HG03558 (cell line): ENCODE results near the gene ZNF397.

Experiments used
- ATAC-seq: cut with Tn5 transposase; IDR thresholded peaks from one replicate; pipeline ENCODE4 v1.9.1; 2021; ENCODE audit warnings: moderate number of reproducible peaks; ENCODE audit not compliant: unreplicated experiment; ENCODE audit errors: extremely low read depth

The ZNF397 gene

DNA sequence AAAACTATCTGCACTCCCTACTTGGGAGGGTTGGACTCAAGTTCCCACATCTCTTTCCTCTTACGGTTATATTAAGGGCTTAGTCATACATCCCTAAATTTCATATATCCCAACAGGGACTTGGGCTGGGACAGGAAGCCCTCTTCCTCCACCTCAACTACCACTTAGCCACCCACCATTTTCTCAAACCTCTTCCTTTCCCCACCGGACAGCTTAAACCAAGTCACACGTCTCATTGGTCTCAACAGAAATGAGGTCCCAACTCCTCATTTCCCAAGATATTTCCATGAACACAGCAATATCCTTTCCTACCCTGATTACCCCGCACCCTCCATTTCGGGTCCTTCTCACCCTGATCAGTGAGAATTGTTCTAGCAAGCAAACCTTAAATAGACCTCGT lies 48.5 kb downstream of the ZNF397 start:
- no peak for ATAC-seq

DNA sequence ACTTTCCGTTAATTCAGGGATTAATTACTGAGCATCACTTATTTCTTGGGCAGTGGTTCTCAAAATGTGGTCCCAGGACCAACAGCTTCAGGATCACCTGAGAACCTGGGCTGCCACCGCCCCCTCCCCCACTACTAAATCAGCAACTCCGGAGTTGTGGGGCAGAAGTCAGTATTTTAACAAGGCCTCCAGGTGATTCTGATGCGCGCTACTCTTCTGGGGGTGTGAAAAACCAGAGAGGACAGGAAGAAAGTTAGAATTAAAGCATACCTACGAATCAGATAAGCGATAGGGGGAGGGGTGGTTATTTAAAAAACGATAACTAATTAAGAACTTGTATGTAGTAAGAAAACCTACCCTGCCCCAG lies 48.9 kb downstream of the ZNF397 start:
- ATAC-seq: no peak

DNA sequence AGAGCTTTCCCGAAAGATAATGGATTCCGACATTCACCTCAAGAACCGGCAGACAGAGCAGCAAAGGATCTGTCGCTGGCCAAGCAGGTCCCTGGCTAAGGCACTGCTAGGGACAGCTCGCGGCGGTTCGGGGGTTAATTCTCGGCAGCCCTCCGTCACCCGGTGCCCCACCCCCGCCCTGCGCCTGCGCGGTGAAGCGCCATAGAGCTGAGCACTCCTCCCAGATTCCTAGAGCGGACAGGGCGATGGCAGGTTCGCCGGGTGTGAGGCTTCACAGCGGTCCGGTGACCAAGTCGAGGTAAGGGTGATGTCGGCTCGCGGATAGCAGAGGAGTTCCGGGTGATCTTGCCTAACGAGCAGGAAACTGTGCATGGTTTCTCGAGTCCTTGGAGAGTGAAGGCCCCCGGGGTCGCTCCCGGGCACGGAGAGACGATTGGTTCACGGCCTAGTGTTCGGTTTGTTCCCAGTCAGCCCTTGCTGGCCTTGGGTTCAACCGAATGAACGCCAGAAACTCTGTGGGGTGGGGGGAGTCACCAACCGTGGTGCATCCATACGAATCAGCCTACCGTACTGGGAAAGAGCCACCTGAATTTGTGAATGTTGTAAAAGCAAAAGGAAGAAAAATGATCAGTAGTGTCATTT lies 49.4 kb downstream of the ZNF397 start, which contains the start of gene ZSCAN30:
ZSCAN30 (minus strand) TSS at position 136 of the 642 bp plus-strand sequence. CDS start 25,877 bp downstream, outside the sequence.
- ATAC-seq: peak; percentile 71

DNA sequence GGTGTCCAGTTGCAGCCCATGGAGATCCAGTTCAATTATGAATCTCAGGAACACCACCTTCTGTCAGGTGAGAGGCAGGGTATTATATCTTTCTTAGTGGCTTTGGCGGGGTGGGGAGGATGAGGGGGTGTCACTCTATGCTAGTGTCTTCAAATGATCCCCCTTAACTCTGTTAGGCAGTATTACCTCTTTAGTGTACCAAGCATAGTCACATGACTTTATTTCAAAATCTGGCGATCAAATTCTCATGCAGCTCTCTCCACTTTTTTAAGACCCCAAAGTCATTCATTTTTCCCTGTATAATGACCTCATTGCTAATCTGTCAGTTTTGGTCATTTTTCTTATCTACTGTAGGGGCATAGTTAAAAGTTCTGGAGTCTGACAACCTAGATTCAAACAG lies 50.3 kb downstream of the ZNF397 start:
- ATAC-seq: no peak

DNA sequence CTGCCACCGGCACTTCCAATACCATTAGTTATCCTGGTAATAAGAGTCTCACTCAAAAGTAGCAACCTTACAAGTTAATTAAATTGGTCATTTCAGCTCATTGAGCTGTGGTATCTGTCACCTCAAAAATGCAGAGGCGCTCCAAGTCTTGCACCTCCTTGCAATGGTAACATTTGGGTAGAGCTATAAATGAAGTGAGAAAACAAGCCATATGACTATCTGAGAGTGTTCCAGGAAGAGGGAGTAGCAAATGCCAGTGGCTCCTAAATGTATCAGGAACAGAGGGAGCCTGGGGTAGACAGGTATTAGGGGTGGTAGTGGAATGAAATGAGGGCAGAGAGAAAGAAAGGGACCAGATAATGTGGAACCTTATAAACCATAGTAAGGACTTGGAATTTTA lies 55.2 kb downstream of the ZNF397 start:
- ATAC-seq: no peak

DNA sequence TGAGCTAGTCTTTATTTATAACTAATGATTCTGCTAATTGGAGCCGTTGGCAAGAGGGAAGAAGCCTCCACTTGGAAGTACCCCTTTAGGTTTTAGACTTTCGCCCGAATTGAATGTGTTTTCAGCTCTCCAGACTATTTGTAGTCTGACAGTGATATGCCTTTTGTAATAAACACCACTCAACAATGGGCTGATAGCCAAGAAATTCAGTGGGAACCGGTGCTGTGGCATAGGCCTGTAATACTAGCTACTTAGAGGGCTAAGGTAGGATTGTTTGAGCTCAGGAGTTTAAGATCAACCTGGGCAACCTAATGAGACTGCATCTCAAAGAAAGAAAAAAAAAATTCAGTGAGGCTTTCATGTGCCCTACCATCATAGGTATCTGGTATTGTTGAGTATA lies 62.8 kb downstream of the ZNF397 start:
- ATAC-seq: no peak

DNA sequence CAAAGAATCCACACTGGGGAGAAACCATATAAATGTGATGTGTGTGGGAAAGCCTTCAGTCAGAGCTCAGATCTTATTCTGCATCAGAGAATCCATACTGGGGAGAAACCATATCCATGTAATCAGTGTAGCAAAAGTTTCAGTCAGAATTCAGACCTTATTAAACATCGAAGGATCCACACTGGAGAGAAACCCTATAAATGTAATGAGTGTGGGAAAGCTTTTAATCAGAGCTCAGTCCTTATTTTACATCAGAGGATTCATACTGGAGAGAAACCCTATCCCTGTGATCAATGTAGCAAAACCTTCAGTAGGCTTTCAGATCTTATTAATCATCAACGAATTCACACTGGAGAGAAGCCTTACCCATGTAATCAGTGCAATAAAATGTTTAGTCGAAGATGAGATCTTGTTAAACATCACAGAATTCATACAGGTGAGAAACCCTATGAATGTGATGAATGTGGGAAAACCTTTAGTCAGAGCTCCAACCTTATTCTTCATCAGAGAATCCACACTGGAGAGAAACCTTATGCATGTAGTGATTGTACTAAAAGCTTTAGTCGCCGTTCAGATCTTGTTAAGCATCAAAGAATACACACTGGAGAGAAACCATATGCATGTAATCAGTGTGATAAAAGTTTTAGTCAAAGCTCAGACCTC lies 65.9 kb downstream of the ZNF397 start:
- ATAC-seq: no peak
